ENCODE measurements around the gene NAT16. TPM values are rescaled to one million over a fixed set of nuclear protein-coding genes. Genes with fewer than 3 reads are reported as not detected.
A peak's percentile ranks its signal among the peaks of the same experiment; 100 is the strongest.

NAT16 gene
- total RNA-seq, 1 donor from 2014 or later: not detected

- peaks cover 16% of the 10 kb centered on the region for H3K4me1 Mint-ChIP-seq
- peaks cover 2% of the 10 kb centered on the region for H3K27me3 Mint-ChIP-seq (ENCODE audit: low read depth)
- H3K4me3 Mint-ChIP-seq: peak overlapping the region; percentile 16
- no peaks in the 10 kb centered on the region for H3K9me3 Mint-ChIP-seq
- H3K36me3 Mint-ChIP-seq: peaks cover 22% of the 10 kb centered on the region
- H3K27ac Mint-ChIP-seq: no peak overlapping the region
- no peak for DNase-seq (ENCODE audit: low spot score in 2 of 2, unreplicated experiment in 2 of 2)
- TF ChIP-seq, protein P1, sequence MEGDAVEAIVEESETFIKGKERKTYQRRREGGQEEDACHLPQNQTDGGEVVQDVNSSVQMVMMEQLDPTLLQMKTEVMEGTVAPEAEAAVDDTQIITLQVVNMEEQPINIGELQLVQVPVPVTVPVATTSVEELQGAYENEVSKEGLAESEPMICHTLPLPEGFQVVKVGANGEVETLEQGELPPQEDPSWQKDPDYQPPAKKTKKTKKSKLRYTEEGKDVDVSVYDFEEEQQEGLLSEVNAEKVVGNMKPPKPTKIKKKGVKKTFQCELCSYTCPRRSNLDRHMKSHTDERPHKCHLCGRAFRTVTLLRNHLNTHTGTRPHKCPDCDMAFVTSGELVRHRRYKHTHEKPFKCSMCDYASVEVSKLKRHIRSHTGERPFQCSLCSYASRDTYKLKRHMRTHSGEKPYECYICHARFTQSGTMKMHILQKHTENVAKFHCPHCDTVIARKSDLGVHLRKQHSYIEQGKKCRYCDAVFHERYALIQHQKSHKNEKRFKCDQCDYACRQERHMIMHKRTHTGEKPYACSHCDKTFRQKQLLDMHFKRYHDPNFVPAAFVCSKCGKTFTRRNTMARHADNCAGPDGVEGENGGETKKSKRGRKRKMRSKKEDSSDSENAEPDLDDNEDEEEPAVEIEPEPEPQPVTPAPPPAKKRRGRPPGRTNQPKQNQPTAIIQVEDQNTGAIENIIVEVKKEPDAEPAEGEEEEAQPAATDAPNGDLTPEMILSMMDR (IDR thresholded peaks at IDR 0.05; ENCODE audit: unreplicated experiment): no peak
These were observed 23.8 kb downstream of the NAT16 start for GRCh38 chr7:101156277-101156676.

- H3K4me3 Mint-ChIP-seq: peak overlapping the region; percentile 80
- H3K27ac Mint-ChIP-seq: peak overlapping the region; percentile 71
- H3K4me1 Mint-ChIP-seq: peaks cover 14% of the 10 kb centered on the region
- peaks cover 19% of the 10 kb centered on the region for H3K36me3 Mint-ChIP-seq
- DNase-seq (ENCODE audit: low spot score in 2 of 2, unreplicated experiment in 2 of 2): no peak
- TF ChIP-seq, protein P1 (IDR thresholded peaks at IDR 0.05; ENCODE audit: unreplicated experiment): no peak
- H3K9me3 Mint-ChIP-seq: no peaks in the 10 kb centered on the region
- peaks cover 2% of the 10 kb centered on the region for H3K27me3 Mint-ChIP-seq (ENCODE audit: low read depth)
These were observed 24.8 kb downstream of the NAT16 start for GRCh38 chr7:101155303-101155702.

GRCh38 chr7:101154693-101155102 is 25.4 kb downstream of the NAT16 start:
- DNase-seq (ENCODE audit: low spot score in 2 of 2, unreplicated experiment in 2 of 2): no peak
- TF ChIP-seq, protein P1 (IDR thresholded peaks at IDR 0.05; ENCODE audit: unreplicated experiment): no peak
- Mint-ChIP-seq H3K27ac (no peak overlapping the region), H3K4me3 (peak overlapping the region; percentile 80), H3K9me3 (no peaks in the 10 kb centered on the region), H3K4me1 (peaks cover 14% of the 10 kb centered on the region), H3K36me3 (peaks cover 19% of the 10 kb centered on the region), H3K27me3 (ENCODE audit: low read depth) (peaks cover 2% of the 10 kb centered on the region)

GRCh38 chr7:101153969-101154692 is 26.0 kb downstream of the NAT16 start, which contains the start of gene AP1S1:
TSS of gene AP1S1 (plus strand) at chr7:101154476. CDS start at chr7:101154515, 39 bp downstream.
- Mint-ChIP-seq H3K27ac (peak within 1 kb of the TSS; percentile 71), H3K4me1 (peaks cover 14% of the 10 kb centered on the region), H3K36me3 (peaks cover 16% of the 10 kb centered on the region), H3K4me3 (peak within 1 kb of the TSS; percentile 80), H3K27me3 (ENCODE audit: low read depth) (peaks cover 2% of the 10 kb centered on the region), H3K9me3 (no peaks in the 10 kb centered on the region)
- TF ChIP-seq, protein P1 (IDR thresholded peaks at IDR 0.05; ENCODE audit: unreplicated experiment): no peak
- DNase-seq (ENCODE audit: low spot score in 2 of 2, unreplicated experiment in 2 of 2): peak; percentile 89 to 92

DNA sequence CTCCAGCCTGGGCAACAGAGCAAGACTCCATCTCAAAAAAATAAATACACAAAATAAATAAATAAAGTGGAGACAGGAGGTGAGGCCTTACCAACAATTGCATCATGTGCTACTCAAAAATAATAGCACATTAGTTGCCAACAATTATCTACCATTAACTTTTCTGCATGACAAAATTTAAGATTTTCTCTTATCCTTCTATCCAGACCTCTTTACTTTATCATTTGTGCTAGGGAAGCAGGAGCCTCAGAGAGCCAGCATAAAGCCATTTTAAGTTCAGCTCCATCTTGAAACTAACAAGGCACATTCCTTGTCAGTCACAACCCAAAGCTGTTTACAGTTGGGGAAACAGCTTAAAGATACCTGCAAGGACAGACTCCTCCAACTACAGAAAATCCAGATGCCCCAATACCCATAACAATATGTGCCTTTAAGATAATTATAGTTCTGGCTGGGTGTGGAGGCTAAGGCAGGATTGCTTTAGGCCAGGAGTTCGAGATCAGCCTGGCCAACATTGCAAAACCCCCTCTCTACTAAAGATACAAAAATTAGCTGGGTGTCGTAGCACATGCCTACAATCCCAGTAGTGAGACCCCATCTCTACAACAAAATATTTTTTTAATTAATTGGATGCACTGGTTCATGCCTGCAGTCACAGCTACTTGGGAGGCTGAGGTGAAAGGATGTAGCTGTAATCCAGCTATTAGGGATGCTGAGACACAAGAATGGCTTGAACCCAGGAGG is 28.0 kb downstream of the NAT16 start:
- H3K27me3 Mint-ChIP-seq (ENCODE audit: low read depth): peaks cover 7% of the 10 kb centered on the region
- H3K27ac Mint-ChIP-seq: no peak overlapping the region
- H3K9me3 Mint-ChIP-seq: no peaks in the 10 kb centered on the region
- no peak overlapping the region for H3K4me3 Mint-ChIP-seq
- peaks cover 14% of the 10 kb centered on the region for H3K4me1 Mint-ChIP-seq
- TF ChIP-seq, protein P1 (IDR thresholded peaks at IDR 0.05; ENCODE audit: unreplicated experiment): no peak
- no peak for DNase-seq (ENCODE audit: low spot score in 2 of 2, unreplicated experiment in 2 of 2)
- H3K36me3 Mint-ChIP-seq: peaks cover 5% of the 10 kb centered on the region
